B cell (primary cell): ENCODE data around the gene RPAP3. TPM values are rescaled to one million over a fixed set of nuclear protein-coding genes. Genes with fewer than 3 reads are reported as not detected.

Experiments
- ATAC-seq: fragments of 200-7000 bp; cut with Tn5 transposase; one replicate; pipeline ENCODE4 v1.10.0; 2021; ENCODE audit warnings: low read depth, mild to moderate bottlenecking, moderate number of reproducible peaks, moderate library complexity
- CTCF ChIA-PET: fragments of 350-600 bp; sonication (Branson Sonifier 250); formaldehyde crosslinking; loops from one replicate; lab custom pipeline; 2021; ENCODE audit warnings: antibody characterized with exemption, inconsistent platforms; lab: Charles Lee
- POLR2A ChIA-PET: fragments of 350-600 bp; sonication (Branson Sonifier 250); formaldehyde crosslinking; loops from one replicate; lab custom pipeline; 2021; ENCODE audit warnings: antibody characterized with exemption; lab: Charles Lee
- DNase-seq: peaks from one replicate; pipeline ENCODE4 v3.0.0; 2013
- H2AFZ ChIP-seq: 2 replicates; pipeline ENCODE4 v1.6.1; 2012; ENCODE audit warnings: mild to moderate bottlenecking, low read depth, low read length; ENCODE audit not compliant: insufficient read depth, poor library complexity, severe bottlenecking
- H3K27ac ChIP-seq, 2 donors: 1 replicate in 1 of 2; 2 replicates in 1 of 2; pipeline ENCODE4 v1.5.1; 2012 to 2013; ENCODE audit warnings: low read length in 2 of 2, mild to moderate bottlenecking in 2 of 2, moderate library complexity in 1 of 2
- H3K27me3 ChIP-seq, 4 experiments: fragments of 200-600 bp in 1 of 4; sonication (generic) in 1 of 4; replicated peaks in 1 of 4; 1 replicate in 2 of 4; 2 replicates in 2 of 4; pipeline versions ENCODE4 v1.6.1 to v1.7.0; 2013 to 2016; ENCODE audit warnings: low read length in 3 of 4, mild to moderate bottlenecking in 2 of 4, mixed read lengths in 1 of 4, moderate library complexity in 1 of 4; ENCODE audit not compliant: insufficient read depth in 4 of 4, control insufficient read depth in 3 of 4; ENCODE audit errors: control extremely low read depth in 1 of 4
- H3K36me3 ChIP-seq, 2 experiments: replicated peaks in 1 of 2; 1 replicate in 1 of 2; 2 replicates in 1 of 2; pipeline versions ENCODE4 v1.6.1 to v1.7.1; 2013; ENCODE audit warnings: low read length in 1 of 2; ENCODE audit not compliant: insufficient read depth in 2 of 2, control insufficient read depth in 1 of 2; ENCODE audit errors: control extremely low read depth in 1 of 2, extremely low read depth in 1 of 2
- H3K4me1 ChIP-seq, 2 donors: fragments of 200-600 bp in 1 of 2; sonication (generic) in 1 of 2; 1 replicate in 1 of 2; 2 replicates in 1 of 2; pipeline versions ENCODE4 v1.5.1 to v1.6.1; 2013 to 2017; ENCODE audit warnings: low read length in 2 of 2; ENCODE audit not compliant: control insufficient read depth in 2 of 2, insufficient read depth in 2 of 2
- H3K4me2 ChIP-seq: replicated peaks from 2 replicates; pipeline ENCODE3; 2012; ENCODE audit warnings: mild to moderate bottlenecking, low read depth, low read length; ENCODE audit not compliant: poor library complexity, severe bottlenecking
- H3K4me3 ChIP-seq, 5 experiments: fragments of 200-600 bp in 1 of 5; sonication (generic) in 1 of 5; 1 replicate in 3 of 5; 2 replicates in 2 of 5; pipeline versions ENCODE4 v1.5.1 to v1.7.0; 2011 to 2016; ENCODE audit warnings: low read length in 4 of 5, mild to moderate bottlenecking in 4 of 5, low read depth in 2 of 5, control low read depth in 1 of 5, moderate library complexity in 1 of 5; ENCODE audit not compliant: insufficient read depth in 1 of 5; ENCODE audit errors: control extremely low read depth in 1 of 5, extremely low read depth in 1 of 5
- H3K79me2 ChIP-seq: fragments of 200-600 bp; sonication (generic); one replicate; pipeline ENCODE4 v1.6.0; 2016; ENCODE audit warnings: low read length; ENCODE audit not compliant: control insufficient read depth, insufficient read depth
- H3K9ac ChIP-seq: fragments of 200-600 bp; sonication (generic); 2 replicates; pipeline ENCODE4 v1.6.1; 2017; ENCODE audit warnings: mild to moderate bottlenecking, low read length, moderate library complexity
- H3K9me3 ChIP-seq, 3 donors: one replicate each; pipeline versions ENCODE4 v1.6.1 to v1.7.1; 2013; ENCODE audit warnings: low read length in 2 of 3; ENCODE audit not compliant: control insufficient read depth in 2 of 3, insufficient read depth in 1 of 3; ENCODE audit errors: control extremely low read depth in 1 of 3
- H4K20me1 ChIP-seq: 2 replicates; pipeline ENCODE4 v1.6.0; 2012; ENCODE audit warnings: mild to moderate bottlenecking, low read length; ENCODE audit not compliant: insufficient read depth, control insufficient read depth, poor library complexity, severe bottlenecking
- H3K27ac Mint-ChIP-seq: one replicate; pipeline ENCODE4 v1.8.0; 2021; ENCODE audit warnings: mixed read lengths
- H3K27me3 Mint-ChIP-seq: one replicate; pipeline ENCODE4 v1.8.0; 2021; ENCODE audit warnings: mixed read lengths
- H3K4me1 Mint-ChIP-seq: one replicate; pipeline ENCODE4 v1.8.0; 2021; ENCODE audit warnings: mixed read lengths
- H3K4me3 Mint-ChIP-seq: one replicate; pipeline ENCODE4 v1.8.0; 2021; ENCODE audit warnings: mixed read lengths
- H3K9me3 Mint-ChIP-seq: one replicate; pipeline ENCODE4 v1.8.0; 2022; ENCODE audit warnings: mixed read lengths; ENCODE audit not compliant: insufficient read depth
- CTCF ChIP-seq: fragments of 200-600 bp; IDR thresholded peaks from one replicate; pipeline ENCODE4 v1.8.0; 2022; ENCODE audit warnings: antibody characterized with exemption, mild to moderate bottlenecking
- EZH2 ChIP-seq: IDR thresholded peaks from 2 replicates; pipeline ENCODE4 v1.6.1; 2012; ENCODE audit warnings: borderline replicate concordance, low read depth, mild to moderate bottlenecking, moderate library complexity, low read length; ENCODE audit not compliant: insufficient read depth, poor library complexity, severe bottlenecking
- WGBS: methylation state at CpG from one replicate; pipeline ENCODE4 v1.1.5; 2013; ENCODE audit warnings: missing lambda C conversion rate; ENCODE audit not compliant: insufficient coverage; 5-methylcytosine and 5-hydroxymethylcytosine counted together
- intact Hi-C: fragments of 100-400 bp; cut with micrococcal nuclease; formaldehyde crosslinking; loops from one replicate; pipeline ENCODE4 v1.10.0; 2022
- polyA minus RNA-seq: library from RNA; depleted of rRNA, polyadenylated mRNA; stranded (reverse); fragments of >200 nt; gene quantifications from 2 replicates; pipeline ENCODE4 v1.2.3, GENCODE V29; 2012
- polyA plus RNA-seq: library from polyadenylated mRNA; depleted of rRNA; stranded (reverse); fragments of >200 nt; gene quantifications from 2 replicates; pipeline ENCODE4 v1.2.3, GENCODE V29; 2012
- total RNA-seq, 2 donors: library from RNA; stranded (reverse); fragments of 120-200 nt in 1 of 2; gene quantifications; 1 replicate in 1 of 2; 2 replicates in 1 of 2; pipeline versions ENCODE4 v1.2.3 to v1.2.4, GENCODE V29; 2013 to 2022

The RPAP3 gene
- total RNA-seq (47.2 and 49.4 TPM in 2 replicates), polyA plus RNA-seq (9.1 and 16.0 TPM in 2 replicates), polyA minus RNA-seq (7.3 and 8.2 TPM in 2 replicates)
- 48.3 TPM for total RNA-seq (2013)

- POLR2A ChIA-PET = interaction anchor here (0.6 to 0.8 kb wide), 4 partner anchors 113 to 429 kb away, joined by 3 to 4 read pairs (median 4); no protein-coding TSS in a partner anchor
- Mint-ChIP-seq H3K27me3 (no peaks in the 10 kb centered on the region), H3K9me3 (no peaks in the 10 kb centered on the region), H3K27ac (peak within 1 kb of the TSS; percentile 94), H3K4me3 (peak within 1 kb of the TSS; percentile 93), H3K4me1 (peaks cover 71% of the 10 kb centered on the region)
- peaks cover 59 to 61% of the 10 kb centered on the region in 2 donors for H3K4me1 ChIP-seq
- DNase-seq = peak; percentile 95
- peaks cover 13% of the 10 kb centered on the region for H4K20me1 ChIP-seq
- H3K4me2 ChIP-seq = peak within 1 kb of the TSS; percentile 88
- peaks cover 0 to 6% of the 10 kb centered on the region in 2 experiments for H3K36me3 ChIP-seq
- intact Hi-C loops = loop anchor here (1.0 to 10.0 kb wide), 12 partner anchors 35 to 1977 kb away; partner anchors contain the start of genes ARID2, ASB8, CCDC184 and SENP1
- peak; percentile 90 for ATAC-seq
- peak within 1 kb of the TSS; percentile 88 for H3K27ac ChIP-seq
- no peak for TF ChIP-seq EZH2
- TF ChIP-seq CTCF = peak; percentile 81
- H2AFZ ChIP-seq = peak within 1 kb of the TSS; percentile 97
- WGBS = under 1% methylated on average over 60 of the region's 66 CpGs
- CTCF ChIA-PET = interaction anchor here (0.6 to 23.9 kb wide), 11 partner anchors 8 to 493 kb away, joined by 3 to 584 read pairs (median 4); partner anchors contain the start of genes ASB8, RAPGEF3 and SLC48A1
- peak within 1 kb of the TSS; percentile 62 to 98 (median 83) for H3K4me3 ChIP-seq
- H3K9me3 ChIP-seq = no peaks in the 10 kb centered on the region
- peaks cover 66% of the 10 kb centered on the region for H3K79me2 ChIP-seq
- no peaks in the 10 kb centered on the region for H3K27me3 ChIP-seq
- peak within 1 kb of the TSS; percentile 87 for H3K9ac ChIP-seq
Measured at GRCh38 chr12:47705566-47706425, at the start of gene RPAP3. TSS of gene RPAP3 (minus strand) at chr12:47706030. CDS start at chr12:47702840, 3,190 bp downstream.
